OCI-LY1 (cell line): ENCODE measurements around the gene COMMD7.

Experiments used
- CTCF ChIP-seq: fragments of 200-600 bp; sonication (generic), shearing (Covaris generic); IDR thresholded peaks from 2 replicates; pipeline ENCODE4 v1.5.1; 2017; ENCODE audit warnings: mild to moderate bottlenecking, antibody characterized with exemption, low read length, moderate library complexity, mixed read lengths
- EZH2 ChIP-seq: fragments of 200-600 bp; sonication (generic), shearing (Covaris generic); IDR thresholded peaks from 2 replicates; pipeline ENCODE4 v1.8.0; 2017; ENCODE audit warnings: borderline replicate concordance, mixed run types, mild to moderate bottlenecking, antibody characterized with exemption, low read length, moderate library complexity, mixed read lengths

DNA sequence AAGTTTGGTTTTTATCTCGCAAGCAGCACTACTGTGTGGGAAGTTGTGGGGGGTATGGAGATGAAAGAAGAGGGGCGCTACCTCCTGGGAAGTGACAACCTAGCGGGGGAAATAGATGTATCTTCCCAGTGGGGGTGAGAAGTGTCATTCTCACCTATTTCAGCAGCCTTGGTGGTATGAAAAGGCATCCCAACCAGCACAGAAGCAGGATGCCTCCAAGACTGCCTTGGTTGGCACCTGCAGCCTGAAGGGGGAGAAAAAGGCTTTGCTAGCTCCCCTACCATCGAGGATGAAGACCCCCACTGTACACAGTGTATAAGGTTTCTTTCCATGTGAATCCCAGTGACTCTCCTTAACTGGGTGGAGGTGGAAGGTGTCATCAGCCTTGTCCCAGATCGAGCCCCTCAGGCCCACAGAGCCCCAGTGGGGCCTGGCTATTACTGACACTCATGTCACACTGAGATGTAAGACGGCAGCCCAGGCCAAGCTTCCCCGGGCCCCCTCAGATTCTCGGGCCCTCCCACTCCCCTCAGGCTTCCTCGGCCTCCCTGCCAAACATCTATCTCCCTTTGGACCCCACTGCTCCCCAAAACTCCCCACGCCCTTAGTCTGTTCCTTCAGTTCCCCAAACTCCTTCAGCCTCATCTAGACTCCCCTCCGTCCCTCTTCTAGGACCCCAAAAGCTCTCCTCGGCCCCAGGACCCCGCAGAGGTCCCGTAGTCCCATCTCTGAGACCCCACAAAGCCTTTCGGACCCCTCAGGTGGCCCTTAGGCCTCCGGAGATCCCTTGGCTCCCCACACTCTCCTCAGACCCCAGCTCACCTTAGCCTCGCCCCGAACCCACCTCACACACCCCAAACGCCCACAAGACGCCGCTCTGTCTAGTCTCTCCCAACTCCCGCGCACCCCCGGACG, 688 bp downstream of the COMMD7 start:
- TF ChIP-seq CTCF = no peak; the same call in 1 of the 2 replicates
- no peak for TF ChIP-seq EZH2
